NB4 (cell line): ENCODE data around the gene INSC.

Experiments
- CTCF ChIP-seq: IDR thresholded peaks from one replicate; pipeline ENCODE4 v1.5.1; 2012; ENCODE audit warnings: low read depth, low read length
- POLR2A ChIP-seq: IDR thresholded peaks from 2 replicates; pipeline ENCODE4 v1.6.1; 2011; ENCODE audit warnings: mild to moderate bottlenecking; ENCODE audit not compliant: insufficient read length; ENCODE audit errors: extremely low read depth

GRCh38 chr11:15139958-15140659 is 25.4 kb downstream of the INSC start:
- TF ChIP-seq POLR2A (no peak), CTCF (no peak)
